GM18498 (cell line): ENCODE data around the gene KRT78.

Experiments
- ATAC-seq: cut with Tn5 transposase; IDR thresholded peaks from one replicate; pipeline ENCODE4 v1.9.1; 2021; ENCODE audit warnings: mild to moderate bottlenecking, moderate library complexity; ENCODE audit not compliant: unreplicated experiment

KRT78 gene

GRCh38 chr12:52826611-52827498 lies 21.9 kb downstream of the KRT78 start:
- ATAC-seq: no peak

GRCh38 chr12:52825961-52826360 lies 22.8 kb downstream of the KRT78 start:
- no peak for ATAC-seq

- no peak for ATAC-seq
Observed at GRCh38 chr12:52824741-52825410, 23.9 kb downstream of the KRT78 start.

- ATAC-seq: no peak
Observed at GRCh38 chr12:52823761-52824450, 24.9 kb downstream of the KRT78 start.

GRCh38 chr12:52822771-52823510 lies 25.9 kb downstream of the KRT78 start:
- no peak for ATAC-seq

GRCh38 chr12:52821826-52822660 lies 26.8 kb downstream of the KRT78 start:
- ATAC-seq: no peak

- ATAC-seq: no peak
Observed at GRCh38 chr12:52821071-52821730, 27.6 kb downstream of the KRT78 start.

GRCh38 chr12:52820521-52820920 lies 28.3 kb downstream of the KRT78 start:
- ATAC-seq: no peak

GRCh38 chr12:52819731-52820510 lies 28.9 kb downstream of the KRT78 start:
- ATAC-seq: no peak

- no peak for ATAC-seq
Observed at GRCh38 chr12:52818887-52819420, 29.8 kb downstream of the KRT78 start.

- no peak for ATAC-seq
Observed at GRCh38 chr12:52818388-52818787, 30.4 kb downstream of the KRT78 start.

GRCh38 chr12:52817699-52818238 lies 31.0 kb downstream of the KRT78 start:
- ATAC-seq: no peak

- no peak for ATAC-seq
Observed at GRCh38 chr12:52817003-52817698, 31.6 kb downstream of the KRT78 start.

GRCh38 chr12:52815676-52816588 lies 32.9 kb downstream of the KRT78 start:
- ATAC-seq: no peak

- no peak for ATAC-seq
Observed at GRCh38 chr12:52815161-52815560, 33.6 kb downstream of the KRT78 start.

GRCh38 chr12:52814710-52815155 lies 34.1 kb downstream of the KRT78 start:
- no peak for ATAC-seq
